Measurements from ENCODE around the gene TNNI2.

TNNI2 gene

DNA sequence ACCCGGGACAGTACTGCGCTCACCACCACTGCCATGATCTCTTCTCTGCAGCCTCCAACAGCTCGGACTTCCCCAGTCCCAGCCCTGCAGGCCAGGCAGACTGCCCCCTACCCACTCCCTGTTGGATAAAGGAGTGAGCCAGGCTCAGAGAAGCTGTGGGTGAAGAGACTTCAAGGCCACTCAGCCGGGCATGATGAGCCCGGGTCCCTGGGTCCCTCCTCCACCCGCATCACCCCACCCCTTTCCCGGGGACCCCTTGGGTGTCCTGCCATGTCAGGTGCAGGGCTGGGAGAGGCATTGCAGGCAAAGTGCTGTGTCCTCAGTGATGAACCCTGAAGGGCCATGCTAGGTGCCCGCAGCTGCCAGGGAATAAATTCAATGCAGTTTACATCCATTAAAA, 28.6 kb downstream of the TNNI2 start:
- no peak for DNase-seq (ENCODE audit: extremely low read depth, insufficient read length)
- Histone ChIP-seq H3K4me3 (replicated peaks; ENCODE audit: low read depth, low read length) (no peak overlapping the region), H3K36me3 (ENCODE audit: control insufficient read depth, insufficient read depth, low read length) (peaks cover 33% of the 10 kb centered on the region), H3K27me3 (replicated peaks; ENCODE audit: control insufficient read depth, insufficient read depth, low read length) (no peaks in the 10 kb centered on the region)
- TF ChIP-seq, protein P1, sequence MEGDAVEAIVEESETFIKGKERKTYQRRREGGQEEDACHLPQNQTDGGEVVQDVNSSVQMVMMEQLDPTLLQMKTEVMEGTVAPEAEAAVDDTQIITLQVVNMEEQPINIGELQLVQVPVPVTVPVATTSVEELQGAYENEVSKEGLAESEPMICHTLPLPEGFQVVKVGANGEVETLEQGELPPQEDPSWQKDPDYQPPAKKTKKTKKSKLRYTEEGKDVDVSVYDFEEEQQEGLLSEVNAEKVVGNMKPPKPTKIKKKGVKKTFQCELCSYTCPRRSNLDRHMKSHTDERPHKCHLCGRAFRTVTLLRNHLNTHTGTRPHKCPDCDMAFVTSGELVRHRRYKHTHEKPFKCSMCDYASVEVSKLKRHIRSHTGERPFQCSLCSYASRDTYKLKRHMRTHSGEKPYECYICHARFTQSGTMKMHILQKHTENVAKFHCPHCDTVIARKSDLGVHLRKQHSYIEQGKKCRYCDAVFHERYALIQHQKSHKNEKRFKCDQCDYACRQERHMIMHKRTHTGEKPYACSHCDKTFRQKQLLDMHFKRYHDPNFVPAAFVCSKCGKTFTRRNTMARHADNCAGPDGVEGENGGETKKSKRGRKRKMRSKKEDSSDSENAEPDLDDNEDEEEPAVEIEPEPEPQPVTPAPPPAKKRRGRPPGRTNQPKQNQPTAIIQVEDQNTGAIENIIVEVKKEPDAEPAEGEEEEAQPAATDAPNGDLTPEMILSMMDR (IDR thresholded peaks at IDR 0.05; ENCODE audit: insufficient read depth, low read length, poor library complexity, severe bottlenecking): no peak

DNA sequence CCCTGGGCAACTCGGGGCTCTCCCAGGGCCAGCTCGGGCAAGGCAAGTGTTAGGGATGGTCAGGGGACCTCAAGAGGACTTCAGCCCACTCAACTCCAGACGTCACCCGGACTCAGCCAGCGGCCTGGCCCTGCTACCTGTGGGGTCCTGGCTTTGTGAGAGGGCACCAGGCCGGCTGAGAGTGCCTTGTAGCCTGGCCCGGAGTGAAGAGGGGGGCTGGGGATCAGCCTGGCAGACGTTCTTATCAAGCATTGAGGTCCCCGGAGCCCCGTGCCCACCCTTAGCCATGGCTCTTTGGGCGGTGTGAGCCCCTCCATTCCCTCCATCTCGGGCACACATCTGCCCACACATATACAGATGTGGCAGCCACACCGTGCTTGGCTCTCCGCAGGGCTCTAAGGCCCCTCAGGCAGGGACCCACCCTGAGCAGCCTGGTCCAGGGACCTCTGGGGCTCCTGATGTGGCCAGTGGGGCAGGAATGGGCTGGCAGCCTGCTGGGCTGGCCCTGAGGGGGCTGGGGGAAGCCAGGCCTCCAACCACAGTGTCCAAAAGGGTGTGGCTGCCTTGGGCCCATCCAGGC, 29.4 kb downstream of the TNNI2 start:
- Histone ChIP-seq H3K36me3 (ENCODE audit: control insufficient read depth, insufficient read depth, low read length) (peaks cover 30% of the 10 kb centered on the region), H3K4me3 (replicated peaks; ENCODE audit: low read depth, low read length) (no peak overlapping the region), H3K27me3 (replicated peaks; ENCODE audit: control insufficient read depth, insufficient read depth, low read length) (no peaks in the 10 kb centered on the region)
- TF ChIP-seq, protein P1 (IDR thresholded peaks at IDR 0.05; ENCODE audit: insufficient read depth, low read length, poor library complexity, severe bottlenecking): no peak
- DNase-seq (ENCODE audit: extremely low read depth, insufficient read length): no peak

DNA sequence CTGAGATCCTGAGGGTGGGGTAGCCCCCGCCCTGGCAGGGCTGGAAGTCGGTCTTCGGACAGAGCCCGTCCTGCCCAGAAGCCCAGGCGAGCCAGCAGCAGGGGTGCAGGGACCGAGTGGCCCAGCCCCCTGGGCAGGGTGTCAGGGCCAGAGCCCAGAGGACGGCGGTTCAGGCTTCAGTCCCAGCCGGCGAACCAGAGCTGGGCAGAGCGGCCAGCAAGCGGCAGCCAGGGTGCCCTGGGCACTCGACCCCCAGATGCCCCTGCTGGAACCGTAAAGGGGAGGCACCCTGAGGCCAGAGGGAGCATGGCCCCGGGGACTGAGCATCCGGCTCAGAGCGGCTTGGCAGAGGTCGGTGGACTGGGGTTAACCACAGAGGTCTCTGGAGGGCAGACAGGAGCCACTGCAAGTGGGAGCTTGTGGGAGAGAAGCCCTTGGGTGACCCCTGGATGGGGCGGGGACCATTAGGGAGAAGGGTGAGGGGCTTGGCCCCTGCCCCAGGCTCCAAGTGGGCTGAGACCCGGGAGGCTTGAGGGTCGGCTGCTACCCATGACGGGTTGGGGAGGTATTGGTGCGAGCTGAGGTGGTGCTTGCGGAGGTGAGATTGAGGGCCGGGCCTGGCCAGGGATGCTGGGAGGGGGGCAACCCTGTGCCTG, 30.0 kb downstream of the TNNI2 start:
- no peak for DNase-seq (ENCODE audit: extremely low read depth, insufficient read length)
- Histone ChIP-seq H3K4me3 (replicated peaks; ENCODE audit: low read depth, low read length) (no peak overlapping the region), H3K36me3 (ENCODE audit: control insufficient read depth, insufficient read depth, low read length) (peaks cover 24% of the 10 kb centered on the region), H3K27me3 (replicated peaks; ENCODE audit: control insufficient read depth, insufficient read depth, low read length) (no peaks in the 10 kb centered on the region)
- TF ChIP-seq, protein P1 (IDR thresholded peaks at IDR 0.05; ENCODE audit: insufficient read depth, low read length, poor library complexity, severe bottlenecking): no peak

DNA sequence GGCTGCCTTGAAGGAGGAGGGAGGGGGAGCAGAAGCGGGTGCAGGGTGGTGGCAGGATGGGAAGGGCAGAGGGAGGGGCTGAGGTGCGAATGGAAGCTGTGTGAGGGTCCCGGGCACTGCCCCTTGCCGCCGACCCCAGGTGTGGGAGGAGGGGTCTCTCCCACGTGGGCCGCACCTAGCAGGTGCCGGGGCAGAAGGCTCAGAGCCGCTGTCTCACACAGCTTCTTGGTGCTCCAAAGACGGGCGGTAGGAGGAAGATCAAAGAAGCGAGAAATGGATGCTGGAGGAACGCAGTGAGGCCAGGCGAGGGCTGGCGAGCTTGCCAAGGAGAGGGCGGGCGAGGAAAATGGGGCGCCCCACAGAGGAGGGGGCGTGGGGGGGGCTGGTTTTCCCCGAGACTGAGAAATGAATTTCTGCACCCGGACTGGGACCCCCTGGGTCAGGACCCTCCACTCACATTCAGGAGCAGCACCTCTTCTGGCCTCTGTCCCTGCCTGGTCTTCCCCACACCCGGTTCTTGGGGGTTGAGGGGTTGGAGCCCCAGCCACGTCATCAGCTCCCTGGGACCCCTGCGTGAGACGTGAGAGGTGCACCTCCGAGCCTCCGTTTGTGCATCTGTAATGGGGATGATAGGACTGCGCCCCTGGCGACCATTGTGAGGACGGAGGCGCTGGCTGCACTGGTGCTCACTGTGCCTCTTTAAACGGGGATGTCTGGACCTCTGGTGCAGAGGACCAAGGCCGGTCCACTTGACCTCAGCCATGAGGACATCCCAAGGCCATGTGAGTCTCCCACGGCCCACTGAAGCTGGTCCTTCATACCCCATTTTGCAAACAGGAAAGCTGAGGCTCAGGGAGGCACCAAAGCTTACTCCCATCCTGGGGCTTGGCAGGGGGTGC, 30.9 kb downstream of the TNNI2 start:
- DNase-seq (ENCODE audit: extremely low read depth, insufficient read length): no peak
- Histone ChIP-seq H3K36me3 (ENCODE audit: control insufficient read depth, insufficient read depth, low read length) (peaks cover 24% of the 10 kb centered on the region), H3K4me3 (replicated peaks; ENCODE audit: low read depth, low read length) (no peak overlapping the region), H3K27me3 (replicated peaks; ENCODE audit: control insufficient read depth, insufficient read depth, low read length) (no peaks in the 10 kb centered on the region)
- TF ChIP-seq, protein P1 (IDR thresholded peaks at IDR 0.05; ENCODE audit: insufficient read depth, low read length, poor library complexity, severe bottlenecking): no peak

DNA sequence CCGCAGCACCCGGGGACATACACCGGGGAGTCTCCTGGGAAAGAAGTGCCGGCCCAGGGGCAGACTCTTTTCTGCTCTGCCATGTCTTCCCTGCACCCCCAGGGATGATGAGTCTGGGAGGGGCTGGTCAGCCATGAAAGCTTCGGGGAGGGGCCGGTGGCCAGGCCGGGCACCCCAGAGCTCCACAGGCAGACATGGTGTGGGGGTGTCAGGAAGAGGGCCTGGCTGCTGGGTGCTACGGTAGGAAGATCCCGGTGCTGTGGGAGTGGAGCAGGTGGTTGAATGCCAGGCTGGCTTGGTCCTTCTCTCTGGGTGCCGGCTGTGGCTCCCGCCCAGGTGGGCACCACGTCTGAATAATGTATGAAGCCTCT, 31.5 kb downstream of the TNNI2 start:
- Histone ChIP-seq H3K4me3 (replicated peaks; ENCODE audit: low read depth, low read length) (no peak overlapping the region), H3K27me3 (replicated peaks; ENCODE audit: control insufficient read depth, insufficient read depth, low read length) (no peaks in the 10 kb centered on the region), H3K36me3 (ENCODE audit: control insufficient read depth, insufficient read depth, low read length) (peaks cover 23% of the 10 kb centered on the region)
- TF ChIP-seq, protein P1 (IDR thresholded peaks at IDR 0.05; ENCODE audit: insufficient read depth, low read length, poor library complexity, severe bottlenecking): no peak
- no peak for DNase-seq (ENCODE audit: extremely low read depth, insufficient read length)

All from GM06990 (cell line).